ENCODE results near the gene ATP8A1.
"Not testable (repeated sequence)": the region's sequence is repeated elsewhere in the genome, so short reads cannot be mapped to it uniquely, and the experiment has no call there.

ATP8A1 gene

GRCh38 chr4:42655921-42656678 is 805 bp downstream of the ATP8A1 start:
- DNase-seq (ENCODE audit: low read depth, low spot score) = no peak
- TF ChIP-seq ZNF274 (IDR thresholded peaks at IDR 0.05; ENCODE audit: low read depth, low read length) (no peak), YY1 (IDR thresholded peaks at IDR 0.05; ENCODE audit: insufficient read depth, insufficient read length) (no peak), SUZ12 (IDR thresholded peaks at IDR 0.05; ENCODE audit: extremely low read depth, insufficient read depth, insufficient read length) (no peak)
- Histone ChIP-seq H3K4me1 (ENCODE audit: insufficient read depth, insufficient read length) (no peaks in the 10 kb centered on the region), H3K9me3 (ENCODE audit: insufficient read depth, low read length) (peaks cover 5% of the 10 kb centered on the region; the same call in 1 of the 2 replicates), H3K4me3 (ENCODE audit: insufficient read length, low read depth) (peak overlapping the region; percentile 71), H3K36me3 (ENCODE audit: insufficient read depth, insufficient read length, low read length) (no peaks in the 10 kb centered on the region), H3K27me3 (ENCODE audit: insufficient read depth, insufficient read length) (peaks cover 17% of the 10 kb centered on the region), H3K9ac (ENCODE audit: insufficient read length, low read depth) (peak overlapping the region; percentile 67)

GRCh38 chr4:42655269-42655637 is 1.7 kb downstream of the ATP8A1 start:
- H3K36me3 ChIP-seq (ENCODE audit: insufficient read depth, insufficient read length, low read length) = no peaks in the 10 kb centered on the region
- H3K4me3 ChIP-seq (ENCODE audit: insufficient read length, low read depth) = no peak overlapping the region
- peaks cover 17% of the 10 kb centered on the region for H3K27me3 ChIP-seq (ENCODE audit: insufficient read depth, insufficient read length)
- H3K9me3 ChIP-seq (ENCODE audit: insufficient read depth, low read length) = peaks cover 5% of the 10 kb centered on the region; the same call in 1 of the 2 replicates
- no peak for TF ChIP-seq ZNF274 (IDR thresholded peaks at IDR 0.05; ENCODE audit: low read depth, low read length)
- TF ChIP-seq YY1 (IDR thresholded peaks at IDR 0.05; ENCODE audit: insufficient read depth, insufficient read length) = no peak
- no peak for TF ChIP-seq SUZ12 (IDR thresholded peaks at IDR 0.05; ENCODE audit: extremely low read depth, insufficient read depth, insufficient read length)
- no peak overlapping the region for H3K9ac ChIP-seq (ENCODE audit: insufficient read length, low read depth)
- H3K4me1 ChIP-seq (ENCODE audit: insufficient read depth, insufficient read length) = no peaks in the 10 kb centered on the region
- DNase-seq (ENCODE audit: low read depth, low spot score) = no peak

- H3K4me3 ChIP-seq (ENCODE audit: insufficient read length, low read depth) = no peak overlapping the region
- TF ChIP-seq SUZ12 (IDR thresholded peaks at IDR 0.05; ENCODE audit: extremely low read depth, insufficient read depth, insufficient read length) = no peak
- TF ChIP-seq YY1 (IDR thresholded peaks at IDR 0.05; ENCODE audit: insufficient read depth, insufficient read length) = no peak
- TF ChIP-seq ZNF274 (IDR thresholded peaks at IDR 0.05; ENCODE audit: low read depth, low read length) = no peak
- H3K9me3 ChIP-seq (ENCODE audit: insufficient read depth, low read length) = peaks cover 5% of the 10 kb centered on the region; the same call in 1 of the 2 replicates
- no peak for DNase-seq (ENCODE audit: low read depth, low spot score)
- H3K36me3 ChIP-seq (ENCODE audit: insufficient read depth, insufficient read length, low read length) = no peaks in the 10 kb centered on the region
- peaks cover 17% of the 10 kb centered on the region for H3K27me3 ChIP-seq (ENCODE audit: insufficient read depth, insufficient read length)
- H3K4me1 ChIP-seq (ENCODE audit: insufficient read depth, insufficient read length) = no peaks in the 10 kb centered on the region
- H3K9ac ChIP-seq (ENCODE audit: insufficient read length, low read depth) = no peak overlapping the region
Observed at GRCh38 chr4:42654631-42655268, 2.2 kb downstream of the ATP8A1 start.

- H3K4me1 ChIP-seq (ENCODE audit: insufficient read depth, insufficient read length) = no peaks in the 10 kb centered on the region
- H3K27me3 ChIP-seq (ENCODE audit: insufficient read depth, insufficient read length) = peaks cover 17% of the 10 kb centered on the region
- H3K9ac ChIP-seq (ENCODE audit: insufficient read length, low read depth) = no peak overlapping the region
- no peaks in the 10 kb centered on the region for H3K36me3 ChIP-seq (ENCODE audit: insufficient read depth, insufficient read length, low read length)
- peaks cover 5% of the 10 kb centered on the region; the same call in 1 of the 2 replicates for H3K9me3 ChIP-seq (ENCODE audit: insufficient read depth, low read length)
- H3K4me3 ChIP-seq (ENCODE audit: insufficient read length, low read depth) = no peak overlapping the region
- TF ChIP-seq YY1 (IDR thresholded peaks at IDR 0.05; ENCODE audit: insufficient read depth, insufficient read length) (no peak), SUZ12 (IDR thresholded peaks at IDR 0.05; ENCODE audit: extremely low read depth, insufficient read depth, insufficient read length) (no peak), ZNF274 (IDR thresholded peaks at IDR 0.05; ENCODE audit: low read depth, low read length) (no peak)
- no peak for DNase-seq (ENCODE audit: low read depth, low spot score)
Observed at GRCh38 chr4:42653626-42654560, 3.0 kb downstream of the ATP8A1 start.

GRCh38 chr4:42652529-42653231 is 4.2 kb downstream of the ATP8A1 start:
- not testable (repeated sequence) for DNase-seq (ENCODE audit: low read depth, low spot score); H3K4me3 ChIP-seq (ENCODE audit: insufficient read length, low read depth); H3K9ac ChIP-seq (ENCODE audit: insufficient read length, low read depth); H3K9me3 ChIP-seq (ENCODE audit: insufficient read depth, low read length); H3K36me3 ChIP-seq (ENCODE audit: insufficient read depth, insufficient read length, low read length); H3K4me1 ChIP-seq (ENCODE audit: insufficient read depth, insufficient read length)
- peaks cover 17% of the 10 kb centered on the region for H3K27me3 ChIP-seq (ENCODE audit: insufficient read depth, insufficient read length)

- no peak for DNase-seq (ENCODE audit: low read depth, low spot score)
- TF ChIP-seq SUZ12 (IDR thresholded peaks at IDR 0.05; ENCODE audit: extremely low read depth, insufficient read depth, insufficient read length) (no peak), YY1 (IDR thresholded peaks at IDR 0.05; ENCODE audit: insufficient read depth, insufficient read length) (no peak), ZNF274 (IDR thresholded peaks at IDR 0.05; ENCODE audit: low read depth, low read length) (no peak)
- peaks cover 5% of the 10 kb centered on the region; the same call in 1 of the 2 replicates for H3K9me3 ChIP-seq (ENCODE audit: insufficient read depth, low read length)
- H3K36me3 ChIP-seq (ENCODE audit: insufficient read depth, insufficient read length, low read length) = no peaks in the 10 kb centered on the region
- H3K9ac ChIP-seq (ENCODE audit: insufficient read length, low read depth) = no peak overlapping the region
- H3K4me1 ChIP-seq (ENCODE audit: insufficient read depth, insufficient read length) = no peaks in the 10 kb centered on the region
- no peak overlapping the region for H3K4me3 ChIP-seq (ENCODE audit: insufficient read length, low read depth)
- H3K27me3 ChIP-seq (ENCODE audit: insufficient read depth, insufficient read length) = peaks cover 4% of the 10 kb centered on the region
Observed at GRCh38 chr4:42649870-42650269, 7.0 kb downstream of the ATP8A1 start.

Measured in NT2/D1 (cell line).